GM12878 (cell line): ENCODE results near the gene COX11. TPM values are rescaled to one million over a fixed set of nuclear protein-coding genes. Genes with fewer than 3 reads are reported as not detected.

Experiments used
- ATAC-seq: fragments of 200-7000 bp; cut with Tn5 transposase; 3 replicates; pipeline ENCODE4 v1.9.1; 2020; ENCODE audit warnings: mild to moderate bottlenecking, moderate library complexity
- BruUV-seq: library from RNA; stranded (reverse); fragments of 400-500 nt; replicated peaks from 2 replicates; lab custom pipeline; 2021; lab: Mats Ljungman, UMichigan
- CTCF ChIA-PET: fragments of 300-600 bp; sonication (Branson Sonifier 250); formaldehyde crosslinking; extraction: SDS; loops from one replicate; lab custom pipeline; 2021; ENCODE audit warnings: inconsistent platforms; lab: Yijun Ruan, JAX
- POLR2A ChIA-PET: fragments of 350-600 bp; formaldehyde crosslinking; extraction: SDS; loops from one replicate; lab custom pipeline; 2021; ENCODE audit warnings: inconsistent platforms; lab: Charles Lee
- RAD21 ChIA-PET: fragments of 300-600 bp; sonication (Branson Sonifier 250); formaldehyde crosslinking; loops from one replicate; lab custom pipeline; 2023; ENCODE audit warnings: antibody characterized with exemption; ENCODE audit not compliant: unreplicated experiment; lab: Charles Lee
- SMC1A ChIA-PET: fragments of 300-600 bp; sonication (Branson Sonifier 250); formaldehyde crosslinking; loops from one replicate; lab custom pipeline; 2023; ENCODE audit not compliant: unreplicated experiment, uncharacterized antibody; lab: Charles Lee
- DNase-seq: peaks from one replicate; pipeline ENCODE4 v3.0.0-alpha.2; 2011; ENCODE audit warnings: low read depth, low spot score
- FAIRE-seq: peaks from 3 replicates; lab custom pipeline; 2011; peaks lifted over from hg19 to GRCh38; lab: Jason Lieb, UNC
- H2AFZ ChIP-seq: 2 replicates; pipeline ENCODE4 v1.6.0; 2011; ENCODE audit warnings: low read depth, low read length, control low read depth; ENCODE audit not compliant: control insufficient read depth
- H3K27ac ChIP-seq: 2 replicates; pipeline ENCODE4 v1.5.1; 2011; ENCODE audit warnings: control low read depth; ENCODE audit not compliant: control insufficient read depth, insufficient read depth
- H3K27me3 ChIP-seq, 2 experiments: replicated peaks in 1 of 2; 2 replicates each; pipeline versions ENCODE4 v1.6.0 to v1.6.1; 2011; ENCODE audit warnings: low read length in 1 of 2; ENCODE audit not compliant: control insufficient read depth in 2 of 2, insufficient read depth in 2 of 2
- H3K36me3 ChIP-seq, 2 experiments: 2 replicates each; pipeline ENCODE4 v1.5.1; 2011; ENCODE audit warnings: low read length in 1 of 2; ENCODE audit not compliant: control insufficient read depth in 2 of 2, insufficient read depth in 2 of 2
- H3K4me1 ChIP-seq: 2 replicates; pipeline ENCODE4 v1.6.1; 2011; ENCODE audit warnings: mild to moderate bottlenecking, low read length, moderate library complexity, mixed read lengths; ENCODE audit not compliant: control insufficient read depth, insufficient read depth
- H3K4me2 ChIP-seq: 2 replicates; pipeline ENCODE4 v1.6.0; 2011; ENCODE audit warnings: control low read depth; ENCODE audit not compliant: control insufficient read depth, insufficient read depth
- H3K4me3 ChIP-seq: fragments of 200-600 bp; sonication (generic); 2 replicates; pipeline ENCODE4 v1.5.1; 2016
- H3K79me2 ChIP-seq: 2 replicates; pipeline ENCODE4 v1.6.0; 2011; ENCODE audit warnings: low read length; ENCODE audit not compliant: control insufficient read depth, insufficient read depth
- H3K9ac ChIP-seq: 2 replicates; pipeline ENCODE4 v1.8.0; 2011; ENCODE audit warnings: low read length, control low read depth, mixed read lengths; ENCODE audit not compliant: control insufficient read depth, insufficient read depth
- H3K9me3 ChIP-seq: replicated peaks from 3 replicates; pipeline ENCODE4 v1.5.1; 2011; ENCODE audit warnings: mild to moderate bottlenecking, low read length; ENCODE audit not compliant: control insufficient read depth, insufficient read depth
- H4K20me1 ChIP-seq: 2 replicates; pipeline ENCODE4 v1.6.0; 2011; ENCODE audit not compliant: control insufficient read depth, insufficient read depth
- CBX3 ChIP-seq: fragments of 200-600 bp; sonication (generic); IDR thresholded peaks from 2 replicates; pipeline ENCODE4 v1.6.1; 2016; ENCODE audit warnings: low read depth, borderline replicate concordance
- CREB1 ChIP-seq: IDR thresholded peaks from 2 replicates; pipeline ENCODE4 v1.6.1; 2012; ENCODE audit warnings: low read depth, mild to moderate bottlenecking, inconsistent platforms
- GABPA ChIP-seq: IDR thresholded peaks from 2 replicates; pipeline ENCODE4 v1.6.1; 2014; ENCODE audit warnings: antibody characterized with exemption, low read depth, mild to moderate bottlenecking, inconsistent platforms
- MEF2B ChIP-seq: fragments of 450-650 bp; IDR thresholded peaks from 2 replicates; pipeline ENCODE4 v1.6.1; 2018; ENCODE audit warnings: mild to moderate bottlenecking, moderate library complexity; ENCODE audit not compliant: partially characterized antibody, poor library complexity, severe bottlenecking
- SKIL ChIP-seq: fragments of 450-650 bp; IDR thresholded peaks from 2 replicates; pipeline ENCODE4 v1.6.1; 2017; ENCODE audit warnings: mild to moderate bottlenecking, low read depth, inconsistent platforms; ENCODE audit not compliant: poor library complexity, severe bottlenecking
- TCF12 ChIP-seq: IDR thresholded peaks from 2 replicates; pipeline ENCODE4 v1.6.1; 2011; ENCODE audit warnings: low read depth, mild to moderate bottlenecking, low read length
- WRNIP1 ChIP-seq: IDR thresholded peaks from 2 replicates; pipeline ENCODE4 v1.6.1; 2011; ENCODE audit warnings: low read depth, low read length, improper control_type of control experiment, borderline replicate concordance
- ZBTB11 ChIP-seq: fragments of 450-650 bp; formaldehyde crosslinking; IDR thresholded peaks from 2 replicates; pipeline ENCODE4 v1.5.0; 2022; ENCODE audit warnings: mild to moderate bottlenecking, missing genetic modification characterization
- WGBS: methylation state at CpG from one replicate; pipeline ENCODE4 v1.1.6; 2016; ENCODE audit warnings: low lambda C conversion rate; ENCODE audit not compliant: insufficient replicate concordance, insufficient coverage; ENCODE audit errors: missing lambda C conversion rate; 5-methylcytosine and 5-hydroxymethylcytosine counted together
- in situ Hi-C: fragments of 300-500 bp; cut with MboI; formaldehyde crosslinking; loops from 9 replicates; pipeline ENCODE4 v1.14.3; 2018; ENCODE audit warnings: mixed read lengths
- intact Hi-C: fragments of 100-400 bp; cut with micrococcal nuclease; formaldehyde crosslinking; loops from one replicate; pipeline ENCODE4 v1.14.2; 2022; ENCODE audit not compliant: unreplicated experiment
- polyA plus RNA-seq, 11 experiments: library from polyadenylated mRNA; depleted of rRNA in 4 of 11; unstranded in 6 of 11; stranded (reverse) in 5 of 11; fragments of >200 nt; fragmentation: Nextera tagmentation in 4 of 11; fragmentation: Illumina TruSeq in 1 of 11; extraction: Ambion mirVana in 4 of 11; extraction: Trizol in 1 of 11; gene quantifications; 1 replicate in 1 of 11; 2 replicates in 10 of 11; pipeline versions ENCODE4 v1.2.1 to v1.2.3, GENCODE V29; 2011 to 2016; ENCODE audit warnings: inconsistent platforms in 2 of 11, missing spikeins in 2 of 11, low read depth in 1 of 11
- total RNA-seq, 4 experiments: library from RNA; depleted of rRNA in 3 of 4; stranded (reverse); fragments of >200 nt in 3 of 4; fragmentation: Illumina TruSeq in 1 of 4; extraction: Trizol in 1 of 4; gene quantifications; 2 replicates each; pipeline versions ENCODE4 v1.2.1 to v1.2.3, GENCODE V29; 2013 to 2021
- TF ChIP-seq, protein P1 (sequence below): fragments of 450-650 bp; IDR thresholded peaks from 2 replicates; pipeline ENCODE4 v1.6.1; 2017; ENCODE audit warnings: low read depth, mild to moderate bottlenecking, moderate library complexity
- TF ChIP-seq, protein P2 (sequence below): IDR thresholded peaks from 2 replicates; pipeline ENCODE4 v1.6.1; 2011; ENCODE audit warnings: low read depth, mild to moderate bottlenecking, low read length, moderate library complexity, borderline replicate concordance; ENCODE audit errors: extremely low read depth
- TF ChIP-seq, protein P3 (sequence below): fragments of 450-650 bp; IDR thresholded peaks from 2 replicates; pipeline ENCODE4 v1.6.1; 2017; ENCODE audit warnings: mild to moderate bottlenecking, moderate library complexity

Gene COX11
- total and polyA plus RNA-seq, 10 of the 15 experiments (the other 5 are each of a cell fraction or from before 2014, with no cell fraction given), result 13.8 to 69.4 (median 50.8) TPM

GRCh38 chr17:54944796-54945195 is 23.7 kb downstream of the COX11 start:
- no peak overlapping the region for H3K4me3 ChIP-seq
- H3K4me2 ChIP-seq, result no peak overlapping the region
- H2AFZ ChIP-seq, result no peak overlapping the region
- ChIA-PET RAD21 (no interaction called here), CTCF (no interaction called here), POLR2A (no interaction called here), SMC1A (no interaction called here)
- H3K36me3 ChIP-seq, result no peaks in the 10 kb centered on the region
- DNase-seq (no peak), FAIRE-seq (no peak), ATAC-seq (no peak)
- WGBS, result 60% methylated on average over 1 of the region's 1 CpG
- in situ Hi-C loops (no loop called here), intact Hi-C loops (no loop called here)
- H3K4me1 ChIP-seq, result no peaks in the 10 kb centered on the region; the same call in 1 of the 2 replicates
- no peaks in the 10 kb centered on the region for H3K79me2 ChIP-seq
- no peaks in the 10 kb centered on the region for H4K20me1 ChIP-seq
- BruUV-seq, result no TSS peak
- no peak overlapping the region for H3K9ac ChIP-seq
- no peaks in the 10 kb centered on the region for H3K27me3 ChIP-seq
- H3K27ac ChIP-seq, result no peak overlapping the region
- no peaks in the 10 kb centered on the region for H3K9me3 ChIP-seq
- TF ChIP-seq SKIL (no peak), ZBTB11 (CRISPR knock-in tag) (no peak), TCF12 (no peak), GABPA (no peak), CREB1 (no peak), CBX3 (no peak), WRNIP1 (no peak), MEF2B (no peak)
- TF ChIP-seq, protein P1, sequence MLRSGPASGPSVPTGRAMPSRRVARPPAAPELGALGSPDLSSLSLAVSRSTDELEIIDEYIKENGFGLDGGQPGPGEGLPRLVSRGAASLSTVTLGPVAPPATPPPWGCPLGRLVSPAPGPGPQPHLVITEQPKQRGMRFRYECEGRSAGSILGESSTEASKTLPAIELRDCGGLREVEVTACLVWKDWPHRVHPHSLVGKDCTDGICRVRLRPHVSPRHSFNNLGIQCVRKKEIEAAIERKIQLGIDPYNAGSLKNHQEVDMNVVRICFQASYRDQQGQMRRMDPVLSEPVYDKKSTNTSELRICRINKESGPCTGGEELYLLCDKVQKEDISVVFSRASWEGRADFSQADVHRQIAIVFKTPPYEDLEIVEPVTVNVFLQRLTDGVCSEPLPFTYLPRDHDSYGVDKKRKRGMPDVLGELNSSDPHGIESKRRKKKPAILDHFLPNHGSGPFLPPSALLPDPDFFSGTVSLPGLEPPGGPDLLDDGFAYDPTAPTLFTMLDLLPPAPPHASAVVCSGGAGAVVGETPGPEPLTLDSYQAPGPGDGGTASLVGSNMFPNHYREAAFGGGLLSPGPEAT, result no peak
- TF ChIP-seq, protein P2, sequence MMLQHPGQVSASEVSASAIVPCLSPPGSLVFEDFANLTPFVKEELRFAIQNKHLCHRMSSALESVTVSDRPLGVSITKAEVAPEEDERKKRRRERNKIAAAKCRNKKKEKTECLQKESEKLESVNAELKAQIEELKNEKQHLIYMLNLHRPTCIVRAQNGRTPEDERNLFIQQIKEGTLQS, result no peak
- TF ChIP-seq, protein P3, sequence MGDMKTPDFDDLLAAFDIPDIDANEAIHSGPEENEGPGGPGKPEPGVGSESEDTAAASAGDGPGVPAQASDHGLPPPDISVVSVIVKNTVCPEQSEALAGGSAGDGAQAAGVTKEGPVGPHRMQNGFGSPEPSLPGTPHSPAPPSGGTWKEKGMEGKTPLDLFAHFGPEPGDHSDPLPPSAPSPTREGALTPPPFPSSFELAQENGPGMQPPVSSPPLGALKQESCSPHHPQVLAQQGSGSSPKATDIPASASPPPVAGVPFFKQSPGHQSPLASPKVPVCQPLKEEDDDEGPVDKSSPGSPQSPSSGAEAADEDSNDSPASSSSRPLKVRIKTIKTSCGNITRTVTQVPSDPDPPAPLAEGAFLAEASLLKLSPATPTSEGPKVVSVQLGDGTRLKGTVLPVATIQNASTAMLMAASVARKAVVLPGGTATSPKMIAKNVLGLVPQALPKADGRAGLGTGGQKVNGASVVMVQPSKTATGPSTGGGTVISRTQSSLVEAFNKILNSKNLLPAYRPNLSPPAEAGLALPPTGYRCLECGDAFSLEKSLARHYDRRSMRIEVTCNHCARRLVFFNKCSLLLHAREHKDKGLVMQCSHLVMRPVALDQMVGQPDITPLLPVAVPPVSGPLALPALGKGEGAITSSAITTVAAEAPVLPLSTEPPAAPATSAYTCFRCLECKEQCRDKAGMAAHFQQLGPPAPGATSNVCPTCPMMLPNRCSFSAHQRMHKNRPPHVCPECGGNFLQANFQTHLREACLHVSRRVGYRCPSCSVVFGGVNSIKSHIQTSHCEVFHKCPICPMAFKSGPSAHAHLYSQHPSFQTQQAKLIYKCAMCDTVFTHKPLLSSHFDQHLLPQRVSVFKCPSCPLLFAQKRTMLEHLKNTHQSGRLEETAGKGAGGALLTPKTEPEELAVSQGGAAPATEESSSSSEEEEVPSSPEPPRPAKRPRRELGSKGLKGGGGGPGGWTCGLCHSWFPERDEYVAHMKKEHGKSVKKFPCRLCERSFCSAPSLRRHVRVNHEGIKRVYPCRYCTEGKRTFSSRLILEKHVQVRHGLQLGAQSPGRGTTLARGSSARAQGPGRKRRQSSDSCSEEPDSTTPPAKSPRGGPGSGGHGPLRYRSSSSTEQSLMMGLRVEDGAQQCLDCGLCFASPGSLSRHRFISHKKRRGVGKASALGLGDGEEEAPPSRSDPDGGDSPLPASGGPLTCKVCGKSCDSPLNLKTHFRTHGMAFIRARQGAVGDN, result no peak
